Transverse colon (tissue), 4 donors: ENCODE measurements around the gene TUBB1. TPM values are rescaled to one million over a fixed set of nuclear protein-coding genes. Genes with fewer than 3 reads are reported as not detected.

Source experiments
- DNase-seq: peaks from one replicate; pipeline ENCODE4 v3.0.0-alpha.2; 2019
- H3K27ac ChIP-seq, 4 donors: fragments of 200-600 bp; sonication (generic); 2 replicates each; pipeline ENCODE4 v1.5.1; 2016 to 2018; ENCODE audit warnings: inconsistent platforms in 4 of 4
- H3K27me3 ChIP-seq: fragments of 200-600 bp; sonication (generic); 2 replicates; pipeline ENCODE4 v1.5.1; 2017; ENCODE audit warnings: inconsistent platforms
- H3K36me3 ChIP-seq, 4 donors: fragments of 200-600 bp; sonication (generic); 2 replicates each; pipeline ENCODE4 v1.5.1; 2017 to 2019; ENCODE audit warnings: inconsistent platforms in 4 of 4
- H3K4me1 ChIP-seq, 4 donors: fragments of 200-600 bp; sonication (generic); 2 replicates each; pipeline ENCODE4 v1.5.1; 2017 to 2020; ENCODE audit warnings: inconsistent platforms in 4 of 4
- H3K4me3 ChIP-seq, 4 donors: fragments of 200-600 bp; sonication (generic); 1 replicate in 1 of 4; 2 replicates in 3 of 4; pipeline versions ENCODE4 v1.5.1 to v1.6.1; 2017 to 2019; ENCODE audit warnings: inconsistent platforms in 4 of 4
- H3K9me3 ChIP-seq, 2 donors: fragments of 200-600 bp; sonication (generic); 2 replicates each; pipeline ENCODE4 v1.5.1; 2017 to 2019; ENCODE audit warnings: inconsistent platforms in 2 of 2
- EP300 ChIP-seq: sonication (generic); formaldehyde crosslinking; IDR thresholded peaks from one replicate; pipeline ENCODE4 v1.6.1; 2017; ENCODE audit warnings: antibody characterized with exemption, low read depth
- POLR2A ChIP-seq: fragments of 450-650 bp; IDR thresholded peaks from one replicate; pipeline ENCODE4 v1.6.1; 2016; ENCODE audit warnings: antibody characterized with exemption, mild to moderate bottlenecking, moderate library complexity
- POLR2AphosphoS5 ChIP-seq, 3 donors: sonication (generic); formaldehyde crosslinking; IDR thresholded peaks; one replicate each; pipeline ENCODE4 v1.6.1; 2016; ENCODE audit warnings: antibody characterized with exemption in 3 of 3
- WGBS, 2 donors: methylation state at CpG; one replicate each; pipeline ENCODE4 v1.1.5; 2018; ENCODE audit warnings: low coverage in 1 of 2; 5-methylcytosine and 5-hydroxymethylcytosine counted together
- in situ Hi-C, 4 donors: fragments of 200-750 bp; cut with MboI; loops; one replicate each; pipeline versions ENCODE4 v1.15.0 to v1.15.1; 2017; ENCODE audit warnings: low sequenced_read_pairs in 3 of 4, low pct_ligation_motif_present in 1 of 4, low pct_unique_long_range_greater_than_20kb in 1 of 4
- intact Hi-C: fragments of 100-400 bp; cut with DNase I; formaldehyde crosslinking; loops from one replicate; pipeline ENCODE4 v1.15.1; 2023; ENCODE audit warnings: low total_unique reads
- total RNA-seq, 4 donors: library from RNA; depleted of rRNA; stranded (reverse); fragments of >200 nt; gene quantifications; one replicate each; pipeline ENCODE4 v1.1.0, GENCODE V29; 2016
- TF ChIP-seq, protein P1 (sequence below), 5 experiments: fragments of 200-600 bp in 3 of 5; fragments of 450-650 bp in 2 of 5; sonication (generic) in 3 of 5; IDR thresholded peaks; 1 replicate in 2 of 5; 2 replicates in 3 of 5; pipeline ENCODE4 v1.5.1; 2016 to 2017; ENCODE audit warnings: antibody characterized with exemption in 5 of 5, inconsistent platforms in 3 of 5, mild to moderate bottlenecking in 2 of 5, moderate library complexity in 1 of 5

Gene TUBB1
- total RNA-seq, 4 donors from 2014 or later: not detected

GRCh38 chr20:59022754-59023153 lies 3.5 kb downstream of the TUBB1 start:
- in situ Hi-C loops: no loop called here
- H3K27ac ChIP-seq: no peak overlapping the region
- H3K9me3 ChIP-seq: no peaks in the 10 kb centered on the region
- DNase-seq: no peak
- H3K36me3 ChIP-seq: peaks cover 0 to 25% (median 11%) of the 10 kb centered on the region in 4 donors
- H3K27me3 ChIP-seq: no peaks in the 10 kb centered on the region
- 93% methylated on average over 3 to 15 of the region's 15 CpGs for WGBS, 2 donors
- intact Hi-C loops: no loop called here
- H3K4me1 ChIP-seq: peaks cover 0 to 6% (median 0%) of the 10 kb centered on the region in 4 donors
- no peak for TF ChIP-seq POLR2A
- TF ChIP-seq POLR2AphosphoS5 (IDR thresholded peaks at IDR 0.05): no peak
- TF ChIP-seq EP300: no peak
- TF ChIP-seq, protein P1, sequence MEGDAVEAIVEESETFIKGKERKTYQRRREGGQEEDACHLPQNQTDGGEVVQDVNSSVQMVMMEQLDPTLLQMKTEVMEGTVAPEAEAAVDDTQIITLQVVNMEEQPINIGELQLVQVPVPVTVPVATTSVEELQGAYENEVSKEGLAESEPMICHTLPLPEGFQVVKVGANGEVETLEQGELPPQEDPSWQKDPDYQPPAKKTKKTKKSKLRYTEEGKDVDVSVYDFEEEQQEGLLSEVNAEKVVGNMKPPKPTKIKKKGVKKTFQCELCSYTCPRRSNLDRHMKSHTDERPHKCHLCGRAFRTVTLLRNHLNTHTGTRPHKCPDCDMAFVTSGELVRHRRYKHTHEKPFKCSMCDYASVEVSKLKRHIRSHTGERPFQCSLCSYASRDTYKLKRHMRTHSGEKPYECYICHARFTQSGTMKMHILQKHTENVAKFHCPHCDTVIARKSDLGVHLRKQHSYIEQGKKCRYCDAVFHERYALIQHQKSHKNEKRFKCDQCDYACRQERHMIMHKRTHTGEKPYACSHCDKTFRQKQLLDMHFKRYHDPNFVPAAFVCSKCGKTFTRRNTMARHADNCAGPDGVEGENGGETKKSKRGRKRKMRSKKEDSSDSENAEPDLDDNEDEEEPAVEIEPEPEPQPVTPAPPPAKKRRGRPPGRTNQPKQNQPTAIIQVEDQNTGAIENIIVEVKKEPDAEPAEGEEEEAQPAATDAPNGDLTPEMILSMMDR (IDR thresholded peaks at IDR 0.05): no peak
- H3K4me3 ChIP-seq: no peak overlapping the region

DNA sequence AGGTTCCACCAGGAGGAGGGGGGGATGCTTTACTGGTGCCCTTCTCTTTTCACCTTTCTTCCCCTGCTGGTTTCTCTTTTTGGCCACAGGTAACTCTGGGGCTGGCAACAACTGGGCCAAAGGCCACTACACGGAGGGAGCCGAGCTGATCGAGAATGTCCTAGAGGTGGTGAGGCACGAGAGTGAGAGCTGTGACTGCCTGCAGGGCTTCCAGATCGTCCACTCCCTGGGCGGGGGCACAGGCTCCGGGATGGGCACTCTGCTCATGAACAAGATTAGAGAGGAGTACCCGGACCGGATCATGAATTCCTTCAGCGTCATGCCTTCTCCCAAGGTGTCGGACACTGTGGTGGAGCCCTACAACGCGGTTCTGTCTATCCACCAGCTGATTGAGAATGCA lies 4.4 kb downstream of the TUBB1 start:
- Histone ChIP-seq H3K27ac (no peak overlapping the region), H3K9me3 (no peaks in the 10 kb centered on the region), H3K4me3 (no peak overlapping the region), H3K36me3 (peaks cover 0 to 25% (median 13%) of the 10 kb centered on the region in 4 donors), H3K27me3 (no peaks in the 10 kb centered on the region), H3K4me1 (peaks cover 6 to 14% (median 6%) of the 10 kb centered on the region in 4 donors)
- in situ Hi-C loops: no loop called here
- intact Hi-C loops: no loop called here
- TF ChIP-seq POLR2A (no peak), POLR2AphosphoS5 (IDR thresholded peaks at IDR 0.05) (no peak), EP300 (no peak)
- TF ChIP-seq, protein P1 (IDR thresholded peaks at IDR 0.05): no peak
- WGBS, 2 donors: 95% methylated on average over 13 of the region's 13 CpGs; no CpG with 5 or more reads in 1 of the 2 donors
- DNase-seq: no peak

- intact Hi-C loops (no loop called here), in situ Hi-C loops (no loop called here)
- no peaks in the 10 kb centered on the region for H3K27me3 ChIP-seq
- peaks cover 6 to 19% (median 11%) of the 10 kb centered on the region in 4 donors for H3K4me1 ChIP-seq
- H3K4me3 ChIP-seq: no peak overlapping the region
- TF ChIP-seq EP300: no peak
- TF ChIP-seq POLR2AphosphoS5 (IDR thresholded peaks at IDR 0.05): peak in 1 of 3 donors; percentile 1
- H3K36me3 ChIP-seq: peaks cover 0 to 28% (median 13%) of the 10 kb centered on the region in 4 donors
- H3K27ac ChIP-seq: no peak overlapping the region
- no peak for DNase-seq
- H3K9me3 ChIP-seq: no peaks in the 10 kb centered on the region
- 93% methylated on average over 24 of the region's 24 CpGs; no CpG with 5 or more reads in 1 of the 2 donors for WGBS, 2 donors
These were observed 4.9 kb downstream of the TUBB1 start for GRCh38 chr20:59024111-59024530.

DNA sequence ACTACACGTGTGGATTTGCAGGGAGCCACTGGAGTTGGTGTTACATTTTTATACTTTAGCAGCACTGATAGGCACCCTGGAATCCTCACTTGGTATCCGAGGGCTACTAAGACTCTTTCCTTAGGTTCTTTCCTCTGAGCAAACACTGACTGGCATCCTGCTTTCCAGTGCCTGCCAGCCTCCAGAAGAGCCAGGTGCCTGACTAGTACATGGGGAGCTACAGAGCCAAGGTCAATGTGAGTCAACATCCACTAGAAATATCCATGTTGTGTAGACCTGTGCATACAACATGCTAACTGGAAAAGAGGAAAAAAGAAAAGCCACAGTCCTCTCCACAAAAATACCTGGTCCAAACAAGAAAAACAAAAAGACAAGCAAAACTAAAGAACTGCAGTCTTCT lies 5.9 kb downstream of the TUBB1 start:
- 17 to 85% methylated on average over 1 to 2 of the region's 2 CpGs for WGBS, 2 donors
- intact Hi-C loops: no loop called here
- in situ Hi-C loops: loop anchor here in 1 of 4 donors (25.0 kb wide), 1 partner anchor 363 kb away; the partner anchor contains the start of gene STX16

More for the DNA sequence above, 5.9 kb downstream of the TUBB1 start:
- no peak for DNase-seq
- H3K9me3 ChIP-seq: no peaks in the 10 kb centered on the region
- peaks cover 12 to 29% (median 20%) of the 10 kb centered on the region in 4 donors for H3K4me1 ChIP-seq
- H3K27me3 ChIP-seq: no peaks in the 10 kb centered on the region
- H3K4me3 ChIP-seq: no peak overlapping the region
- no peak overlapping the region for H3K27ac ChIP-seq
- H3K36me3 ChIP-seq: peaks cover 0 to 34% (median 16%) of the 10 kb centered on the region in 4 donors
- TF ChIP-seq POLR2AphosphoS5 (IDR thresholded peaks at IDR 0.05) (no peak), EP300 (no peak), POLR2A (no peak)
- TF ChIP-seq, protein P1 (IDR thresholded peaks at IDR 0.05): no peak
